K562 (cell line): Measurements from ENCODE around the gene OFD1. TPM values are rescaled to one million over a fixed set of nuclear protein-coding genes. Genes with fewer than 3 reads are reported as not detected.

ENCODE experiments used
- CREBBP ChIP-seq: IDR thresholded peaks from one replicate; pipeline ENCODE4 v1.6.1; 2012; ENCODE audit warnings: low read depth, mild to moderate bottlenecking, control low read depth, inconsistent platforms, low read length
- ELF2 ChIP-seq: fragments of 250-450 bp; sonication (Bioruptor Pico); IDR thresholded peaks from 2 replicates; pipeline ENCODE4 v1.5.0; 2021; ENCODE audit warnings: mild to moderate bottlenecking
- ERF ChIP-seq: fragments of 450-650 bp; formaldehyde crosslinking; IDR thresholded peaks from 2 replicates; pipeline ENCODE4 v1.4.0; 2020; ENCODE audit warnings: mild to moderate bottlenecking, mixed read lengths
- KDM1A ChIP-seq, 2 experiments: fragments of 450-650 bp; IDR thresholded peaks; 2 replicates each; pipeline ENCODE4 v1.6.1; 2016; ENCODE audit warnings: mild to moderate bottlenecking in 2 of 2
- ZNF316 ChIP-seq: fragments of 450-650 bp; IDR thresholded peaks from 2 replicates; pipeline ENCODE4 v1.6.1; 2016
- ZNF384 ChIP-seq: IDR thresholded peaks from 2 replicates; pipeline ENCODE4 v1.6.1; 2012; ENCODE audit warnings: low read depth, low read length, improper control_type of control experiment
- ZNF707 ChIP-seq: fragments of 250-450 bp; sonication (Bioruptor Pico); conservative IDR thresholded peaks from 2 replicates; pipeline ENCODE4 v1.8.0; 2022; ENCODE audit warnings: inconsistent platforms, mild to moderate bottlenecking, moderate library complexity
- ZNF778 ChIP-seq: fragments of 450-650 bp; formaldehyde crosslinking; IDR thresholded peaks from 2 replicates; pipeline ENCODE4 v1.4.0; 2020; ENCODE audit warnings: mild to moderate bottlenecking, moderate library complexity
- polyA plus RNA-seq, 8 experiments: library from polyadenylated mRNA; depleted of rRNA in 4 of 8; stranded (reverse) in 5 of 8; unstranded in 3 of 8; fragments of >200 nt; fragmentation: Nextera tagmentation in 2 of 8; fragmentation: Illumina TruSeq in 1 of 8; extraction: Ambion mirVana in 2 of 8; extraction: Trizol in 1 of 8; gene quantifications; 2 replicates each; pipeline versions ENCODE4 v1.2.1 to v1.2.3, GENCODE V29; 2011 to 2014; ENCODE audit warnings: inconsistent platforms in 1 of 8, missing spikeins in 1 of 8
- total RNA-seq, 7 experiments: library from RNA; depleted of rRNA in 6 of 7; stranded (reverse); fragments of >200 nt in 6 of 7; fragmentation: Illumina TruSeq in 2 of 7; extraction: Trizol in 2 of 7; gene quantifications; 2 replicates each; pipeline versions ENCODE4 v1.2.1 to v1.2.3, GENCODE V29; 2011 to 2021; ENCODE audit warnings: low replicate concordance in 1 of 7
- TF ChIP-seq, protein P1 (sequence below): sonication (generic); IDR thresholded peaks from 2 replicates; pipeline ENCODE4 v1.6.1; 2016
- TF ChIP-seq, protein P2 (sequence below): sonication (generic); formaldehyde crosslinking; IDR thresholded peaks from 2 replicates; pipeline ENCODE4 v1.8.0; 2022; ENCODE audit warnings: mild to moderate bottlenecking, missing genetic modification reagents
- TF ChIP-seq, protein P3 (sequence below): sonication (generic); formaldehyde crosslinking; IDR thresholded peaks from 2 replicates; pipeline ENCODE4 v1.8.0; 2023; ENCODE audit warnings: mild to moderate bottlenecking, missing genetic modification reagents
- TF ChIP-seq, protein P4 (sequence below): fragments of 250-450 bp; sonication (Bioruptor Pico); IDR thresholded peaks from 2 replicates; pipeline ENCODE4 v1.8.0; 2021; ENCODE audit warnings: moderate library complexity, mild to moderate bottlenecking, inconsistent platforms

The OFD1 gene
- total and polyA plus RNA-seq, 9 of the 15 experiments (the other 6 are each of a cell fraction or from before 2014, with no cell fraction given) = 22.0 to 49.1 (median 30.2) TPM

DNA sequence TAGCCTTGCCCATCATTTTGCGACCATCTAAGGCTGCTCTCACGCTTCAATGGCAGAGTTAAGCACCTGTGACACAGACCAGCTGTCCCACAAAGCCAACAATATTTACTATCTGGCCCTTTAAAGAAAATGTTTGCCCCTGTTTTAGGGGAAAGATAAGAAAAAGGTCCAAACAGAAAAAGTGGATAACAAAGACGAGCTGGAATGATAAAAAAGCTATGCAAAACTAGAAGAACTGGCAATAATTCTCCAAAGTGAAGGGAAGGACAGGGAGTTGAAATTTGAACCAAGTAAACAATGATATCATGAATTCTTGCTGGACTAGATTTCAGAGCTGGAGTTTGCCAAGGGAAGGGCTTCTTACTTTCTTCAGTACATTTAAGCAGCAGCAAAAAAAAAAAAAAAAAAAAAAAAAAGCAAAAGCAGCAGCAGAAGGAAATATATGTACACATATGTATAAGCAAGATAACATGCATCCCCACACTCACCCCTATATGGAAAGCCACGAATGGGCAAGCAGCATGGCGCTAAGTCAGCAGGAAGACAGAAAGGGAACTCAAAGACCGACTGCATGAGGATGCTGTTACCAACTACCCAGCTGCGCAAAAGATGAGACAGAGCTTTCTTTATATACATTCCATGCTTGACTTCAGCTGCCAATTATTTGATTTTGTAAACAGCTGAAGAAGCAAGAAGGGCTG is 12.6 kb upstream of the OFD1 start (continued):
- TF ChIP-seq, protein P1, sequence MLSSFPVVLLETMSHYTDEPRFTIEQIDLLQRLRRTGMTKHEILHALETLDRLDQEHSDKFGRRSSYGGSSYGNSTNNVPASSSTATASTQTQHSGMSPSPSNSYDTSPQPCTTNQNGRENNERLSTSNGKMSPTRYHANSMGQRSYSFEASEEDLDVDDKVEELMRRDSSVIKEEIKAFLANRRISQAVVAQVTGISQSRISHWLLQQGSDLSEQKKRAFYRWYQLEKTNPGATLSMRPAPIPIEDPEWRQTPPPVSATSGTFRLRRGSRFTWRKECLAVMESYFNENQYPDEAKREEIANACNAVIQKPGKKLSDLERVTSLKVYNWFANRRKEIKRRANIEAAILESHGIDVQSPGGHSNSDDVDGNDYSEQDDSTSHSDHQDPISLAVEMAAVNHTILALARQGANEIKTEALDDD = no peak
- TF ChIP-seq, protein P2, sequence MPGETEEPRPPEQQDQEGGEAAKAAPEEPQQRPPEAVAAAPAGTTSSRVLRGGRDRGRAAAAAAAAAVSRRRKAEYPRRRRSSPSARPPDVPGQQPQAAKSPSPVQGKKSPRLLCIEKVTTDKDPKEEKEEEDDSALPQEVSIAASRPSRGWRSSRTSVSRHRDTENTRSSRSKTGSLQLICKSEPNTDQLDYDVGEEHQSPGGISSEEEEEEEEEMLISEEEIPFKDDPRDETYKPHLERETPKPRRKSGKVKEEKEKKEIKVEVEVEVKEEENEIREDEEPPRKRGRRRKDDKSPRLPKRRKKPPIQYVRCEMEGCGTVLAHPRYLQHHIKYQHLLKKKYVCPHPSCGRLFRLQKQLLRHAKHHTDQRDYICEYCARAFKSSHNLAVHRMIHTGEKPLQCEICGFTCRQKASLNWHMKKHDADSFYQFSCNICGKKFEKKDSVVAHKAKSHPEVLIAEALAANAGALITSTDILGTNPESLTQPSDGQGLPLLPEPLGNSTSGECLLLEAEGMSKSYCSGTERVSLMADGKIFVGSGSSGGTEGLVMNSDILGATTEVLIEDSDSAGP (CRISPR knock-in tag) = no peak
- no peak for TF ChIP-seq ERF (CRISPR knock-in tag)
- TF ChIP-seq ELF2 (CRISPR knock-in tag) = no peak
- TF ChIP-seq, protein P3, sequence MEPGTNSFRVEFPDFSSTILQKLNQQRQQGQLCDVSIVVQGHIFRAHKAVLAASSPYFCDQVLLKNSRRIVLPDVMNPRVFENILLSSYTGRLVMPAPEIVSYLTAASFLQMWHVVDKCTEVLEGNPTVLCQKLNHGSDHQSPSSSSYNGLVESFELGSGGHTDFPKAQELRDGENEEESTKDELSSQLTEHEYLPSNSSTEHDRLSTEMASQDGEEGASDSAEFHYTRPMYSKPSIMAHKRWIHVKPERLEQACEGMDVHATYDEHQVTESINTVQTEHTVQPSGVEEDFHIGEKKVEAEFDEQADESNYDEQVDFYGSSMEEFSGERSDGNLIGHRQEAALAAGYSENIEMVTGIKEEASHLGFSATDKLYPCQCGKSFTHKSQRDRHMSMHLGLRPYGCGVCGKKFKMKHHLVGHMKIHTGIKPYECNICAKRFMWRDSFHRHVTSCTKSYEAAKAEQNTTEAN (CRISPR knock-in tag) = no peak
- TF ChIP-seq ZNF778 = no peak
- TF ChIP-seq, protein P4, sequence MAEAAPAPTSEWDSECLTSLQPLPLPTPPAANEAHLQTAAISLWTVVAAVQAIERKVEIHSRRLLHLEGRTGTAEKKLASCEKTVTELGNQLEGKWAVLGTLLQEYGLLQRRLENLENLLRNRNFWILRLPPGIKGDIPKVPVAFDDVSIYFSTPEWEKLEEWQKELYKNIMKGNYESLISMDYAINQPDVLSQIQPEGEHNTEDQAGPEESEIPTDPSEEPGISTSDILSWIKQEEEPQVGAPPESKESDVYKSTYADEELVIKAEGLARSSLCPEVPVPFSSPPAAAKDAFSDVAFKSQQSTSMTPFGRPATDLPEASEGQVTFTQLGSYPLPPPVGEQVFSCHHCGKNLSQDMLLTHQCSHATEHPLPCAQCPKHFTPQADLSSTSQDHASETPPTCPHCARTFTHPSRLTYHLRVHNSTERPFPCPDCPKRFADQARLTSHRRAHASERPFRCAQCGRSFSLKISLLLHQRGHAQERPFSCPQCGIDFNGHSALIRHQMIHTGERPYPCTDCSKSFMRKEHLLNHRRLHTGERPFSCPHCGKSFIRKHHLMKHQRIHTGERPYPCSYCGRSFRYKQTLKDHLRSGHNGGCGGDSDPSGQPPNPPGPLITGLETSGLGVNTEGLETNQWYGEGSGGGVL (CRISPR knock-in tag) = no peak
- TF ChIP-seq ZNF316 = 0 out of 2 replicates have a peak, but pooled peaks have one; percentile 2
- TF ChIP-seq ZNF707 = no peak
- peak; percentile 77 for TF ChIP-seq ZNF384
- no peak for TF ChIP-seq KDM1A (IDR thresholded peaks at IDR 0.05)
- TF ChIP-seq CREBBP = no peak
